K562 (cell line): ENCODE results near the gene CEBPA. TPM values are rescaled to one million over a fixed set of nuclear protein-coding genes. Genes with fewer than 3 reads are reported as not detected.
"Not testable (repeated sequence)": the region's sequence is repeated elsewhere in the genome, so short reads cannot be mapped to it uniquely, and the experiment has no call there.

Source experiments
- ATAC-seq: fragments of 200-7000 bp; cut with Tn5 transposase; 3 replicates; pipeline ENCODE4 v1.9.1; 2020; ENCODE audit warnings: moderate library complexity
- BruUV-seq: library from RNA; stranded (reverse); fragments of 400-500 nt; replicated peaks from 2 replicates; lab custom pipeline; 2021; lab: Mats Ljungman, UMichigan
- CTCF ChIA-PET: fragments of 300-600 bp; formaldehyde crosslinking; extraction: SDS; loops from one replicate; lab custom pipeline; 2021; ENCODE audit warnings: low intra/inter-chr PET ratio; lab: Yijun Ruan, JAX
- POLR2A ChIA-PET: fragments of 300-600, 350-650 bp; sonication (Branson Sonifier 250); formaldehyde crosslinking; extraction: SDS; loops from one replicate; lab custom pipeline; 2021; ENCODE audit warnings: antibody characterized with exemption, inconsistent platforms; lab: Yijun Ruan, JAX
- DNase-seq, 4 experiments: peaks; one replicate each; pipeline versions ENCODE4 v3.0.0 to v3.0.0-alpha.2; 2011 to 2018; ENCODE audit warnings: low spot score in 3 of 4, mixed read lengths in 3 of 4; ENCODE audit errors: extremely low read depth in 1 of 4
- FAIRE-seq: peaks from 2 replicates; lab custom pipeline; 2011; peaks lifted over from hg19 to GRCh38; lab: Jason Lieb, UNC
- H2AFZ ChIP-seq: 2 replicates; pipeline ENCODE4 v1.6.0; 2011; ENCODE audit warnings: low read depth, low read length, control low read depth, inconsistent platforms
- H3K27ac ChIP-seq: fragments of 200-600 bp; 3 replicates; pipeline ENCODE4 v1.8.0; 2011; ENCODE audit warnings: low read depth, mild to moderate bottlenecking, control low read depth, inconsistent platforms, low read length, moderate library complexity, mixed read lengths; ENCODE audit errors: extremely low read depth
- H3K27me3 ChIP-seq, 2 experiments: fragments of 300-600 bp in 1 of 2; 2 replicates in 1 of 2; 3 replicates in 1 of 2; pipeline versions ENCODE4 v1.6.0 to v1.8.0; 2011; ENCODE audit warnings: inconsistent platforms in 2 of 2, low read length in 2 of 2, mild to moderate bottlenecking in 1 of 2, mixed read lengths in 1 of 2, moderate library complexity in 1 of 2; ENCODE audit not compliant: control insufficient read depth in 2 of 2, insufficient read depth in 2 of 2
- H3K36me3 ChIP-seq: fragments of 300-600 bp; 3 replicates; pipeline ENCODE4 v1.8.0; 2011; ENCODE audit warnings: mild to moderate bottlenecking, low read length, inconsistent platforms; ENCODE audit not compliant: control insufficient read depth, insufficient read depth
- H3K4me1 ChIP-seq, 2 experiments: fragments of 200-600 bp in 1 of 2; replicated peaks in 1 of 2; 2 replicates in 1 of 2; 3 replicates in 1 of 2; pipeline versions ENCODE4 v1.5.1 to v1.8.0; 2011; ENCODE audit warnings: inconsistent platforms in 2 of 2, low read length in 2 of 2, mild to moderate bottlenecking in 1 of 2, mixed read lengths in 1 of 2, moderate library complexity in 1 of 2; ENCODE audit not compliant: control insufficient read depth in 2 of 2, insufficient read depth in 2 of 2
- H3K4me2 ChIP-seq: 2 replicates; pipeline ENCODE4 v1.6.1; 2011; ENCODE audit warnings: low read length, control low read depth, inconsistent platforms, mixed read lengths; ENCODE audit not compliant: insufficient read depth
- H3K4me3 ChIP-seq: fragments of 200-600 bp; sonication (generic), shearing (Covaris generic); 2 replicates; pipeline ENCODE4 v1.5.1; 2016; ENCODE audit warnings: control low read depth, inconsistent platforms
- H3K79me2 ChIP-seq: fragments of 200-600 bp; 3 replicates; pipeline ENCODE4 v1.8.0; 2011; ENCODE audit warnings: low read length, inconsistent platforms; ENCODE audit not compliant: control insufficient read depth, insufficient read depth
- H3K9ac ChIP-seq, 2 experiments: 2 replicates each; pipeline versions ENCODE4 v1.6.0 to v1.6.1; 2011; ENCODE audit warnings: low read depth in 2 of 2, low read length in 2 of 2, control low read depth in 1 of 2, inconsistent platforms in 1 of 2, mild to moderate bottlenecking in 1 of 2, mixed read lengths in 1 of 2; ENCODE audit not compliant: insufficient read depth in 1 of 2
- H3K9me1 ChIP-seq: one replicate; pipeline ENCODE4 v1.6.0; 2011; ENCODE audit warnings: inconsistent platforms, mild to moderate bottlenecking, low read length, moderate library complexity; ENCODE audit not compliant: control insufficient read depth, insufficient read depth
- H3K9me3 ChIP-seq: replicated peaks from 2 replicates; pipeline ENCODE4 v1.5.1; 2011; ENCODE audit warnings: low read depth, low read length, inconsistent platforms; ENCODE audit not compliant: control insufficient read depth, insufficient read depth
- H4K20me1 ChIP-seq: replicated peaks from 2 replicates; pipeline ENCODE4 v1.6.1; 2011; ENCODE audit warnings: low read length, inconsistent platforms, mixed read lengths; ENCODE audit not compliant: control insufficient read depth, insufficient read depth
- BACH1 ChIP-seq: fragments of 200-800 bp; sonication (Bioruptor generic); IDR thresholded peaks from 2 replicates; pipeline ENCODE4 v1.6.1; 2016; ENCODE audit warnings: missing genetic modification characterization, missing compliant biosample characterization
- BCOR ChIP-seq: fragments of 450-650 bp; IDR thresholded peaks from 2 replicates; pipeline ENCODE4 v1.6.1; 2016
- CEBPG ChIP-seq, 3 experiments: fragments of 200-800 bp in 1 of 3; sonication (Bioruptor generic) in 1 of 3; sonication (generic) in 1 of 3; formaldehyde crosslinking in 1 of 3; IDR thresholded peaks in 2 of 3; conservative IDR thresholded peaks in 1 of 3; 2 replicates each; pipeline versions ENCODE4 v1.6.1 to v1.8.0; 2016 to 2022; ENCODE audit warnings: missing compliant biosample characterization in 2 of 3, missing genetic modification characterization in 2 of 3, mild to moderate bottlenecking in 1 of 3, missing genetic modification reagents in 1 of 3
- NR2C1 ChIP-seq, 2 experiments: fragments of 450-650 bp; IDR thresholded peaks; 2 replicates each; pipeline ENCODE4 v1.6.1; 2017; ENCODE audit warnings: mild to moderate bottlenecking in 2 of 2, antibody characterized with exemption in 1 of 2, inconsistent platforms in 1 of 2, missing compliant biosample characterization in 1 of 2, missing genetic modification characterization in 1 of 2
- POLR2B ChIP-seq: fragments of 450-650 bp; IDR thresholded peaks from 2 replicates; pipeline ENCODE4 v1.6.1; 2018; ENCODE audit warnings: low read depth; ENCODE audit not compliant: partially characterized antibody
- RBM25 ChIP-seq: fragments of 200-400 bp; formaldehyde crosslinking; IDR thresholded peaks from 2 replicates; pipeline ENCODE4 v1.6.1; 2018; ENCODE audit warnings: low read length, low read depth, moderate library complexity; ENCODE audit not compliant: severe bottlenecking
- ZNF146 ChIP-seq: IDR thresholded peaks from one replicate; pipeline ENCODE4 v1.6.1; 2018; ENCODE audit warnings: missing compliant biosample characterization; ENCODE audit not compliant: unreplicated experiment
- ZNF224 ChIP-seq: sonication (generic); formaldehyde crosslinking; IDR thresholded peaks from 2 replicates; pipeline ENCODE4 v1.8.0; 2022; ENCODE audit warnings: mild to moderate bottlenecking, missing genetic modification reagents
- WGBS: fragments of 100-300 bp; shearing (Covaris generic); methylation state at CpG from one replicate; pipeline ENCODE4 v1.1.6; 2016; ENCODE audit warnings: low coverage, mixed read lengths; ENCODE audit not compliant: insufficient coverage; ENCODE audit errors: missing lambda C conversion rate; 5-methylcytosine and 5-hydroxymethylcytosine counted together
- in situ Hi-C: fragments of 300-500 bp; cut with MboI; formaldehyde crosslinking; loops from 4 replicates; pipeline ENCODE4 v1.15.0; 2018; ENCODE audit warnings: inconsistent platforms, mixed read lengths
- intact Hi-C: fragments of 100-400 bp; cut with micrococcal nuclease; formaldehyde crosslinking; loops from 2 replicates; pipeline ENCODE4 v1.14.2; 2022
- polyA plus RNA-seq, 8 experiments: library from polyadenylated mRNA; depleted of rRNA in 4 of 8; stranded (reverse) in 5 of 8; unstranded in 3 of 8; fragments of >200 nt; fragmentation: Nextera tagmentation in 2 of 8; fragmentation: Illumina TruSeq in 1 of 8; extraction: Ambion mirVana in 2 of 8; extraction: Trizol in 1 of 8; gene quantifications; 2 replicates each; pipeline versions ENCODE4 v1.2.1 to v1.2.3, GENCODE V29; 2011 to 2014; ENCODE audit warnings: inconsistent platforms in 1 of 8, missing spikeins in 1 of 8
- total RNA-seq, 7 experiments: library from RNA; depleted of rRNA in 6 of 7; stranded (reverse); fragments of >200 nt in 6 of 7; fragmentation: Illumina TruSeq in 2 of 7; extraction: Trizol in 2 of 7; gene quantifications; 2 replicates each; pipeline versions ENCODE4 v1.2.1 to v1.2.3, GENCODE V29; 2011 to 2021; ENCODE audit warnings: low replicate concordance in 1 of 7
- TF ChIP-seq, protein P1 (sequence below): fragments of 250-450 bp; sonication (Bioruptor Pico); IDR thresholded peaks from 2 replicates; pipeline ENCODE4 v1.5.1; 2021; ENCODE audit warnings: mild to moderate bottlenecking
- TF ChIP-seq, protein P2 (sequence below), 2 experiments: fragments of 450-650 bp in 1 of 2; sonication (generic) in 1 of 2; formaldehyde crosslinking in 1 of 2; IDR thresholded peaks in 1 of 2; conservative IDR thresholded peaks in 1 of 2; 2 replicates each; pipeline versions ENCODE4 v1.6.1 to v1.8.1; 2016 to 2023; ENCODE audit warnings: mild to moderate bottlenecking in 2 of 2, moderate library complexity in 2 of 2, inconsistent platforms in 1 of 2, missing genetic modification reagents in 1 of 2

The CEBPA gene
- total and polyA plus RNA-seq, 9 of the 15 experiments (the other 6 are each of a cell fraction or from before 2014, with no cell fraction given) = 0.03 to 0.59 (median 0.15) TPM; not detected in 2

DNA sequence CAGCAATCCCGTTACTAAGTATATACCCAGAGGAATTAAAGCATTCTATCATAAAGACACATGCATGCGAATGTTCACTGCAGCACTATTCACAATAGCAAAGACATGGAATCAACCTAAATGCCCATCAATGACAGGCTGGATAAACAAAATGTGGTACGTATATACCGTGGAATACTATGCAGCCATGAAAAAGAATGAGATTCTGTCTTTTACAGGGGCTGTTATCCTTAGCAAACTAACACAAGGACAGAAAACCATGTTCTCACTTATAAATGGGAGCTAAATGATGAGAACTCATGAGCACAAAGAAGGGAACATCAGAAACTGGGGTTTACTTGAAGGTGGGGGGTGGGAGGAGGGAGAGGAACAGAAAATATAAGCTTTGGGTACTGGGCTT, 10.5 kb upstream of the CEBPA start:
- H3K9me1 ChIP-seq; H4K20me1 ChIP-seq; FAIRE-seq; ATAC-seq; in situ Hi-C loops; H3K36me3 ChIP-seq; H3K9me3 ChIP-seq; H3K4me2 ChIP-seq; H3K27ac ChIP-seq; POLR2A ChIA-PET; BruUV-seq; H3K4me3 ChIP-seq; CTCF ChIA-PET; H3K79me2 ChIP-seq; H2AFZ ChIP-seq; H3K9ac ChIP-seq; DNase-seq; H3K4me1 ChIP-seq; TF ChIP-seq CEBPG (CRISPR knock-in tag; IDR thresholded peaks at IDR 0.05): not testable (repeated sequence)
- TF ChIP-seq BCOR (peak; percentile 60), CEBPG (tag; conservative IDR thresholded peaks at IDR 0.05 in 1 of 2, IDR thresholded peaks at IDR 0.05 in 1 of 2) (0 out of 4 replicates have a peak, but pooled peaks of 1 of the 2 experiments have one; percentile 10), RBM25 (peak; percentile 65), ZNF146 (peak; percentile 91)
- intact Hi-C loops = loop anchor here (5.0 kb wide), 1 partner anchor 71 kb away; no protein-coding TSS in a partner anchor
- H3K27me3 ChIP-seq = peaks cover 8 to 32% of the 10 kb centered on the region in 2 experiments
- WGBS = 6% methylated on average over 4 of the region's 4 CpGs

DNA sequence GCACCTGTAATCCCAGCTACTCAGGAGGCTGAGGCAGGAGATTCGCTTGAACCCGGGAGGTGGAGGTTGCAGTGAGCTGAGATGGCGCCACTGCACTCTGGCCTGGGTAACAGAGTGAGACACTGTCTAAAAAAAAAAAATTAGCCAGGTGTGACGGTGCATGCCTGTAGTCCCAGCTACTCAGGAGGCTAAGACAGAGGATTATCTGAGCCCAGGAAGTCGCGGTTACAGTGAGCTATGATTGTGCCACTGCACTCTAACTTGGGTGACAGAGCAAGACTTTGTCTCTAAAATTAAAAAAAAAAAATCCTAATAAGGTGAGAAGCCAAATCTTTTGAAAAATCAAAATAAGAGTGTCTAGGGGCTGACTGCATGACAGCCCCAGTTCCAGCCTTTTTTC, 9.7 kb upstream of the CEBPA start:
- no peaks in the 10 kb centered on the region for H3K79me2 ChIP-seq
- no peak overlapping the region for H3K4me3 ChIP-seq
- BruUV-seq = no TSS peak
- in situ Hi-C loops = no loop called here
- ChIA-PET POLR2A (interaction anchor here (1.6 kb wide), 1 partner anchor 25 kb away, joined by 4 read pairs; no protein-coding TSS in a partner anchor), CTCF (interaction anchor here (0.6 kb wide), 1 partner anchor 71 kb away, joined by 3 read pairs; no protein-coding TSS in a partner anchor)
- 0% methylated on average over 6 of the region's 6 CpGs for WGBS
- no peaks in the 10 kb centered on the region for H3K36me3 ChIP-seq
- no peak overlapping the region for H3K4me2 ChIP-seq
- FAIRE-seq (no peak), ATAC-seq (no peak), DNase-seq (no peak)
- peaks cover 8 to 30% of the 10 kb centered on the region in 2 experiments for H3K27me3 ChIP-seq
- intact Hi-C loops = loop anchor here (5.0 kb wide), 1 partner anchor 70 kb away; no protein-coding TSS in a partner anchor
- no peak overlapping the region for H3K9ac ChIP-seq
- peaks cover 9% of the 10 kb centered on the region; the same call in 1 of the 2 replicates for H4K20me1 ChIP-seq
- H3K9me3 ChIP-seq = no peaks in the 10 kb centered on the region
- no peak overlapping the region for H3K27ac ChIP-seq
- H3K9me1 ChIP-seq = no peaks in the 10 kb centered on the region
- no peaks in the 10 kb centered on the region for H3K4me1 ChIP-seq
- H2AFZ ChIP-seq = no peak overlapping the region
- TF ChIP-seq ZNF224 (CRISPR knock-in tag) = no peak
- no peak for TF ChIP-seq NR2C1 (IDR thresholded peaks at IDR 0.05)
- no peak for TF ChIP-seq NR2C1 (tag; IDR thresholded peaks at IDR 0.05)
- TF ChIP-seq BACH1 (tag) = no peak
- TF ChIP-seq, protein P1, sequence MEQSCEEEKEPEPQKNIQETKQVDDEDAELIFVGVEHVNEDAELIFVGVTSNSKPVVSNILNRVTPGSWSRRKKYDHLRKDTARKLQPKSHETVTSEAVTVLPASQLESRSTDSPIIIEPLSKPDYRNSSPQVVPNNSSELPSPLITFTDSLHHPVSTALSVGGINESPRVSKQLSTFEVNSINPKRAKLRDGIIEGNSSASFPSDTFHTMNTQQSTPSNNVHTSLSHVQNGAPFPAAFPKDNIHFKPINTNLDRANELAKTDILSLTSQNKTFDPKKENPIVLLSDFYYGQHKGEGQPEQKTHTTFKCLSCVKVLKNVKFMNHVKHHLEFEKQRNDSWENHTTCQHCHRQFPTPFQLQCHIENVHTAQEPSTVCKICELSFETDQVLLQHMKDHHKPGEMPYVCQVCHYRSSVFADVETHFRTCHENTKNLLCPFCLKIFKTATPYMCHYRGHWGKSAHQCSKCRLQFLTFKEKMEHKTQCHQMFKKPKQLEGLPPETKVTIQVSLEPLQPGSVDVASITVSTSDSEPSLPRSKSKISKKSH = no peak
- TF ChIP-seq, protein P2, sequence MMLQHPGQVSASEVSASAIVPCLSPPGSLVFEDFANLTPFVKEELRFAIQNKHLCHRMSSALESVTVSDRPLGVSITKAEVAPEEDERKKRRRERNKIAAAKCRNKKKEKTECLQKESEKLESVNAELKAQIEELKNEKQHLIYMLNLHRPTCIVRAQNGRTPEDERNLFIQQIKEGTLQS (IDR thresholded peaks at IDR 0.05) = no peak
- TF ChIP-seq, protein P2 (CRISPR knock-in tag; conservative IDR thresholded peaks at IDR 0.05) = no peak
- TF ChIP-seq POLR2B = no peak
